TTC549 (cell line): Measurements from ENCODE around the gene FAM117A.

Experiments used
- FAIRE-seq: peaks from 2 replicates; lab custom pipeline; 2012; peaks lifted over from hg19 to GRCh38; lab: Jason Lieb, UNC

FAM117A gene

GRCh38 chr17:49707608-49708514 lies 56.1 kb downstream of the FAM117A start, which contains the start of gene SLC35B1:
TSS of gene SLC35B1 (minus strand) at chr17:49707964. CDS start at chr17:49707833, 131 bp downstream.
- peak; percentile 92 for FAIRE-seq

- no peak for FAIRE-seq
Measured at GRCh38 chr17:49707246-49707607, 56.7 kb downstream of the FAM117A start.

GRCh38 chr17:49705254-49705653 lies 58.7 kb downstream of the FAM117A start:
- FAIRE-seq: no peak

- FAIRE-seq: no peak
Measured at GRCh38 chr17:49703557-49704277, 60.2 kb downstream of the FAM117A start.

- no peak for FAIRE-seq
Measured at GRCh38 chr17:49700960-49701359, 63.0 kb downstream of the FAM117A start.

GRCh38 chr17:49699966-49700575 lies 63.9 kb downstream of the FAM117A start:
- no peak for FAIRE-seq

GRCh38 chr17:49698005-49698404 lies 65.9 kb downstream of the FAM117A start:
- no peak for FAIRE-seq

GRCh38 chr17:49696233-49696761 lies 67.6 kb downstream of the FAM117A start:
- no peak for FAIRE-seq

GRCh38 chr17:49695698-49696232 lies 68.2 kb downstream of the FAM117A start:
- no peak for FAIRE-seq

GRCh38 chr17:49694847-49695697 lies 68.9 kb downstream of the FAM117A start:
- FAIRE-seq: no peak

GRCh38 chr17:49692751-49693150 lies 71.2 kb downstream of the FAM117A start:
- FAIRE-seq: no peak

- no peak for FAIRE-seq
Measured at GRCh38 chr17:49691677-49692191, 72.2 kb downstream of the FAM117A start.

- FAIRE-seq: no peak
Measured at GRCh38 chr17:49691086-49691676, 72.8 kb downstream of the FAM117A start.

- no peak for FAIRE-seq
Measured at GRCh38 chr17:49690256-49690655, 73.7 kb downstream of the FAM117A start.

GRCh38 chr17:49688848-49689247 lies 75.1 kb downstream of the FAM117A start:
- FAIRE-seq: no peak

- no peak for FAIRE-seq
Measured at GRCh38 chr17:49687878-49688491, 75.9 kb downstream of the FAM117A start.

- FAIRE-seq: no peak
Measured at GRCh38 chr17:49681106-49681979, 82.6 kb downstream of the FAM117A start.

GRCh38 chr17:49680314-49680713 lies 83.6 kb downstream of the FAM117A start:
- FAIRE-seq: no peak
